Ectodermal cell (in vitro differentiated cells): ENCODE measurements around the gene KCNIP4. TPM values are rescaled to one million over a fixed set of nuclear protein-coding genes. Genes with fewer than 3 reads are reported as not detected.
"Not testable (repeated sequence)": the region's sequence is repeated elsewhere in the genome, so short reads cannot be mapped to it uniquely, and the experiment has no call there.

Experiments
- H3K27ac ChIP-seq: 2 replicates; pipeline ENCODE4 v1.7.0; 2013; ENCODE audit warnings: mild to moderate bottlenecking, low read depth, low read length; ENCODE audit not compliant: insufficient read depth, poor library complexity, severe bottlenecking
- H3K27me3 ChIP-seq: 2 replicates; pipeline ENCODE4 v1.7.0; 2013; ENCODE audit warnings: mild to moderate bottlenecking, low read length; ENCODE audit not compliant: insufficient read depth, control insufficient read depth, poor library complexity, severe bottlenecking
- H3K36me3 ChIP-seq: one replicate; pipeline ENCODE4 v1.7.0; 2013; ENCODE audit warnings: low read length; ENCODE audit not compliant: control insufficient read depth, insufficient read depth
- H3K4me1 ChIP-seq: one replicate; pipeline ENCODE4 v1.7.0; 2013; ENCODE audit warnings: low read length; ENCODE audit not compliant: control insufficient read depth, insufficient read depth
- H3K4me3 ChIP-seq: 2 replicates; pipeline ENCODE4 v1.7.0; 2013; ENCODE audit warnings: low read depth, low read length, control low read depth; ENCODE audit not compliant: insufficient read depth
- H3K9me3 ChIP-seq: 2 replicates; pipeline ENCODE4 v1.7.0; 2013; ENCODE audit warnings: mild to moderate bottlenecking, low read length, moderate library complexity; ENCODE audit not compliant: control insufficient read depth
- WGBS, 2 experiments: methylation state at CpG; one replicate each; pipeline ENCODE4 v1.1.7; 2013; ENCODE audit warnings: missing lambda C conversion rate in 2 of 2; 5-methylcytosine and 5-hydroxymethylcytosine counted together
- polyA plus RNA-seq, 4 experiments: library from polyadenylated mRNA; stranded (reverse); fragments of 50-300 nt; gene quantifications; one replicate each; pipeline ENCODE4 v1.2.3, GENCODE V29; 2013

Gene KCNIP4
- 0.41 TPM for polyA plus RNA-seq (2013, experiment 1 of 4)
- polyA plus RNA-seq (2013, experiment 2 of 4) = 0.27 TPM
- 0.27 TPM for polyA plus RNA-seq (2013, experiment 3 of 4)
- polyA plus RNA-seq (2013, experiment 4 of 4) = 0.45 TPM

DNA sequence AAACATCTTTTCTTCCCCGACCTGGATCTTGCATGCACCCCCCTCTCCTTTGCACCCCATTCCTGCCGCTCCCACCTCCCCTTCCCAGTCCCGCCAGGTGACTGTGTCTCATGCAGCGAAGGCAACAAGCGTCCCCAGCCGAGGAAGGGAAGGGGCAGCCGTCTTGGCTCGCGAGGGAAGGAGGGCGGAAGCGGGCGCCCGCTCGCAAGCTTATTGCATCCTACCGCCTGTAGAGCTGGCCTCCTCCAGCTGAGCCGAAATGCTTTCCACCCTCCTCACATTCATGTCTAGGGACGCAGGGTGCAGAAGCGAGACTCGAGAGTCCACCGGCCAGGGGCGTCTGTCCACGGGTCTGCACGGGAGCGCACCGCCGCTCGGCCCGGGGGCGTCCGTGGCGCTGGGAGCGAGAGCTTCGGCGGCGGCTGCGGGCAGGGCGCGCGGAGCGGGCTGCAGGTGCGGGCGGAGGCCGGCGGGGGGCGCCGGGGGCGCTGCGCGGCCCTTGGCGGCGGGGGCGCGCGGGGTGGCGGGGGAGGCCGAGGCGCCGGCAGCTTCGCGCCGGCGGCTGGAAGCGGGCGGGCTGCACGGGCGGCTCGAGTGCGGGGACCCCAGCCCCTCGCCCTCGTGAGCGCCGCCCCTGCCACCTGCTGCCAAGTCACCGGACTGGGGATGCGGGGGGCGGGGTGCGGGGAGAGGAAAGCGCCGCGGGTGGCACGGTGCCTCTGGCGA is at the start of gene KCNIP4:
Gene KCNIP4, minus strand, starts transcription at position 426 of the 726 bp plus-strand sequence.
- no peaks in the 10 kb centered on the region for H3K9me3 ChIP-seq
- H3K4me3 ChIP-seq = peak within 1 kb of the TSS; percentile 57
- H3K4me1 ChIP-seq = no peaks in the 10 kb centered on the region
- H3K36me3 ChIP-seq = no peaks in the 10 kb centered on the region
- H3K27ac ChIP-seq = no peak within 1 kb of the TSS
- H3K27me3 ChIP-seq = peaks cover 54% of the 10 kb centered on the region
- WGBS, 2 experiments = 0 to 1% methylated on average over 81 of the region's 81 CpGs

DNA sequence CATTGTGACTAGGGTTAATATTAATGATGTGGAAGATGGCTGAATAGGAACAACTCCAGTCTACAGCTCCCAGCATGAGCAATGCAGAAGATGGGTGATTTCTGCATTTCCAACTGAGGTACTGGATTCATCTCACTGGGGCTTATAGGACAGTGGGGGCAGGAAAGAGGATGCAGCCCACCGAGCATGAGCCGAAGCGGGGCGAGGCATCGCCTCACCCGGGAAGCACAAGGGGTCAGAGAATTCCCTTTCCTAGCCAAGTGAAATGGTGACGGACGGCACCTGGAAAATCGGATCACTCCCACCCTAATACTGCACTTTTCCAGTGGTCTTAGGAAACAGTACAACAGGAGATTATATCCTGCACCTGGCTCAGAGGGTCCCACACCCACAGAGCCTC is 48.0 kb upstream of the KCNIP4 start:
- not testable (repeated sequence) for H3K4me3 ChIP-seq, H3K36me3 ChIP-seq, H3K27ac ChIP-seq, H3K27me3 ChIP-seq, H3K9me3 ChIP-seq, H3K4me1 ChIP-seq
- 90 to 91% methylated on average over 9 of the region's 9 CpGs for WGBS, 2 experiments

DNA sequence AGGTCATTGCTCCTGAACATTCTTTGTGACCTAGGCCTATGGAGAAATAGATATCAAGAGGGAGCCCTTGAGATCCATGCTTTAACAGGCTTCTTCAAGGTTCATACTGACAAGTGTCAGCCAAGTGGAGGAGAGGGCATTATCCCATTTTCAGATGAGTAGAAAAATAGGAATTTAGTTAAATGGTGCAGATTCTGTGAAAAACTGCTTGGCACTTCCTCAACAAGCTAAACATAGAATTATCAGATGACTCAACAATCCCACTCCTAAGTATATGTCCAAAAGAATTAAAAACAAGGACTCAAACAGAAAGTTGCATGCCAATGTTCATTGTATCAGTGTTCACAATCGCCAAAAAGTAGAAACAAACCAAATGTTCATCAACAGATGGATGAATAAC is 43.8 kb upstream of the KCNIP4 start:
- Histone ChIP-seq H3K4me3 (no peak overlapping the region), H3K9me3 (no peaks in the 10 kb centered on the region), H3K27me3 (no peaks in the 10 kb centered on the region), H3K36me3 (no peaks in the 10 kb centered on the region), H3K27ac (no peak overlapping the region), H3K4me1 (no peaks in the 10 kb centered on the region)
- 78 to 85% methylated on average over 1 of the region's 1 CpG for WGBS, 2 experiments

DNA sequence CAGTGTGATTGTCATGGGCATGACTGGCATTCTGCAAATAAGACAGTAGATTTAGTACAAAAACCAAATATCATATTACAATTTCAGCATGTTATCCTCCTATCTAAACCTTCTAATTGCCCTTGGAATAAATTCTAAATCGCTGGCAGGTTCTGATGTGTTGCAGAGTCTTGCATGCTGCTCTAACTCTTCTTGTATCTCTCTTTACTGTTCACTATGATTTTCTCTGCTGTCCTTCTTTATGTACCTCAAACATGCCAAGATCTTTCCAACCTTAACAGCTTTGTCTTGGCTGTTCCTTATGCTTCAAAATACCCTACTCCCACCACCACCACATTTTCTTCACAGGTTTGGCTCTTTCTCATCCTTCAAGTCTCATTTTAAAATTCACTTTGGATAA is 43.0 kb upstream of the KCNIP4 start:
- WGBS, 2 experiments = 92 to 95% methylated on average over 1 of the region's 1 CpG
- H3K4me1 ChIP-seq = no peaks in the 10 kb centered on the region
- H3K4me3 ChIP-seq = no peak overlapping the region
- no peak overlapping the region for H3K27ac ChIP-seq
- H3K9me3 ChIP-seq = no peaks in the 10 kb centered on the region
- no peaks in the 10 kb centered on the region for H3K27me3 ChIP-seq
- H3K36me3 ChIP-seq = no peaks in the 10 kb centered on the region

DNA sequence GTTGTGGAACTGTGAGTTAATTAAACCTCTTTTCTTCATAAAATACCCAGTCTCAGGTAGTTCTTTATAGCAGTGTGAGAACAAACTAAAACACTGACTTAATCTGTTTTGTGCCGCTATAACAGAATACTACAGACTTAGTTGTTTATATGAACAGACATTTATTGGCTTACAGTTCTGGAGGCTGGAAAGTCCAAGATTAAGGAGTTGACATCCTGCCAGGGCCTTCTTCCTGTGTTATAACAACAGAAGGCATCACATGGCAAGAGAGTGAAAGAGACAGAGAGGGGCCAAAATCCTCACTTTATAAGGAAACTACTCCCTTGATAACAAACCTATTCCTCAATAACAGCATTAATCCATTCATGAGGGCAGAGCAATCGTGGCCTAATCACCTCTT is 42.5 kb upstream of the KCNIP4 start:
- Histone ChIP-seq H3K27me3 (no peaks in the 10 kb centered on the region), H3K36me3 (no peaks in the 10 kb centered on the region), H3K4me1 (no peaks in the 10 kb centered on the region), H3K27ac (no peak overlapping the region), H3K9me3 (no peaks in the 10 kb centered on the region), H3K4me3 (no peak overlapping the region)
- WGBS, 2 experiments = 76 to 88% methylated on average over 1 to 2 of the region's 2 CpGs

DNA sequence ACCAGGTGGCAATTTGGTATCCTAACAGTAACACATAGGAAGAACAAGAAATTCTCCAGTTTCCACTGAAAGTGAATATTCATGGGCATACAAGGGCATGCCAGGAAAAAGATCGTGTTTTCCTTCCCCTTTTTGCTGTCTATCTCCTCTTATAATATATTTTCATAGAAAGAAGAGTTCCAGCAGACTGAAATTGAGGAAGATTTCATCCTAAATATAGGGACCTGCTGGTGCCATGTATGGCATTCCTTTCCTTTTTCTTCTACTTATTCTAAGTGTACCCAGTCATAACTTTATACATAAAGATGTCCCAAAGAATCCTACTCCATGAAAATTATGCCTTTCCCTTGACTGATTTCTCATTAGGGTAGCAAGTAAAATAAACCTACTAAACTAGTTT is 40.8 kb upstream of the KCNIP4 start:
- no peaks in the 10 kb centered on the region for H3K27me3 ChIP-seq
- no peak overlapping the region for H3K4me3 ChIP-seq
- H3K9me3 ChIP-seq = no peaks in the 10 kb centered on the region
- H3K27ac ChIP-seq = no peak overlapping the region
- no peaks in the 10 kb centered on the region for H3K36me3 ChIP-seq
- no peaks in the 10 kb centered on the region for H3K4me1 ChIP-seq
- WGBS, 2 experiments = 67 to 95% methylated on average over 1 of the region's 1 CpG

DNA sequence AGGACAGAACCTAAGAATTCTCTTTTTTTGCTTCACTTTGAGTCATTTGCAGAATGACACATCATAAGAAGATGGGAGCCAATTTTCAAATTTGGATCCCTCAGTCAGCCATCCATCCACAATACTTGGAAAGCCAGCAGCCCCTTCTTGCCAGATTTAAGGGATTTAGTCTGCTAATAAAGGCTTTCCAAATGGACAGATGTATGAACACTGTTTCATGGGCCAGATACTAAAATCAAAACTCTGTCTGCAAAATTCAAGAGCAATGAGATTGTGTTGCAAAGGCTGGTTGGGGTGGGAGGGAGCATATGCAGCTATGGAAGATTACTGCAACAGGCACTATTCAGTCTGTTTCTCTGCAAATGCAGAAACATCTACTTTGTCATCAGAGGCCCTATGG is 37.7 kb upstream of the KCNIP4 start:
- Histone ChIP-seq H3K27me3 (no peaks in the 10 kb centered on the region), H3K4me3 (no peak overlapping the region), H3K4me1 (no peaks in the 10 kb centered on the region), H3K36me3 (no peaks in the 10 kb centered on the region), H3K27ac (no peak overlapping the region), H3K9me3 (no peaks in the 10 kb centered on the region)

DNA sequence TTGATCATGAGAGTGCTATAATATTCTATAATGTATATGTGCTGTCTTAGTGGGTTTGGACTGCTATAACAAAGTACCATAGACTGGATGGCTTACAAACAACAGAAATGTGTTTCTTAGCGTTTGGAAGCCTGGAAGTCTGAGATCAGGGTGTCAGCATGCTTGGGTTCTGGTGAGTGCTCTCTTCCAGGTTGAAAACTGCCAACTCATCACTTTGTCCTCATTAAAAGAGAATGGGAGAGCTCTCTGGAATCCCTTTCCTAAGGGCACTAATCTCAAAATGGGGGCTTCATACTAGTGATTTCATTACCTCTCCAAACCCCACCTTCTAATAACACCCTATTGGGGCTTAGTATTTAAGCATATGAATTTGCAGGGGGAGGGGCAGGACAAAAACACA is 33.5 kb upstream of the KCNIP4 start:
- no peak overlapping the region for H3K27ac ChIP-seq
- H3K4me1 ChIP-seq = no peaks in the 10 kb centered on the region
- 83 to 88% methylated on average over 1 of the region's 1 CpG for WGBS, 2 experiments
- no peaks in the 10 kb centered on the region for H3K27me3 ChIP-seq
- no peaks in the 10 kb centered on the region for H3K36me3 ChIP-seq
- H3K9me3 ChIP-seq = no peaks in the 10 kb centered on the region
- no peak overlapping the region for H3K4me3 ChIP-seq

DNA sequence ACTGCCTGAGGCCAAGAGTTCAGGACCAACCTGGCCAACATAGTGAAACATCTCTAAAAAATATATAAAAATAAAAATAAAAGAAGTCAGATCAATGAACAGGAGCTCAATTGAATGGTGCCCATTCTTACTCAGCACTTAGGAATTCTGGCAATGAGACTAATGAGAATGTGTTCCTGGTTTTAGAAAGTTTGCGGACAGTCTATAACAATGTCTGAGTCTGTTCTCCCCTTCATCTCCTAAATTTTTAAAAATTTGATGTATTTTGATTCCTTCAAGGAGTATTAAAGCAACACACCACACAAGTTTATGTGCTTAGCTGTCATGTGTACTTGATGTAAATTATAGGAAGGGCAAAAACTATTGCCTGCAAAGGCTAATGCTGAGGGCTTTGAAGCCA is 30.6 kb upstream of the KCNIP4 start:
- no peaks in the 10 kb centered on the region for H3K27me3 ChIP-seq
- H3K9me3 ChIP-seq = no peaks in the 10 kb centered on the region
- WGBS, 2 experiments = 100% methylated on average over 1 of the region's 1 CpG
- H3K36me3 ChIP-seq = no peaks in the 10 kb centered on the region
- H3K4me3 ChIP-seq = no peak overlapping the region
- H3K4me1 ChIP-seq = no peaks in the 10 kb centered on the region
- no peak overlapping the region for H3K27ac ChIP-seq

DNA sequence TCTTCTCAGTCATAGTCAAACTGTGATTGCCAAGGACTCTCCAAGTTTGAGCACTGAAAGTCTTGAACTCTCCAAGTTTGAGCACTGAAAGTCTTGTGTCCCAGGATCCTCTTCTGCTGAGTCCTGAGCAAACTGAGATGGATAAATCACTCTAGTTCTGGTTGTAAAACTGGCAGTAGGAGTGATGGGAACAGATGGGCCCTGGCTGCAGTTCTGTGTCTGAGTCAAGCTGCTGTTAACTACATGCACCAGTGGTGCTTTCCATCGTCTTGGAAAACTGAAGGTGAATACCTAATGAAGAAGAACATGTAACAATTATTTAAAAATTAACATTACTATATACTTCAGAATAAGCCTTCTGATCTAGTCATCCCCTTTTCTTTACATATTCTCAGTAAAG is 27.6 kb upstream of the KCNIP4 start:
- Histone ChIP-seq H3K4me3 (no peak overlapping the region), H3K27me3 (no peaks in the 10 kb centered on the region), H3K9me3 (no peaks in the 10 kb centered on the region), H3K4me1 (no peaks in the 10 kb centered on the region), H3K36me3 (no peaks in the 10 kb centered on the region), H3K27ac (no peak overlapping the region)
- WGBS, 2 experiments = 100% methylated on average over 1 of the region's 1 CpG; no CpG with 5 or more reads in 1 of the 2 experiments
